K562 (cell line): Measurements from ENCODE around the gene TCIRG1. TPM values are rescaled to one million over a fixed set of nuclear protein-coding genes. Genes with fewer than 3 reads are reported as not detected.
A peak's percentile ranks its signal among the peaks of the same experiment; 100 is the strongest.

Experiments
- CBFB ChIP-seq: sonication (generic); formaldehyde crosslinking; IDR thresholded peaks from 2 replicates; pipeline ENCODE4 v1.4.0; 2020; ENCODE audit warnings: mild to moderate bottlenecking, missing genetic modification reagents
- HDAC1 ChIP-seq, 2 experiments: fragments of 450-650 bp; IDR thresholded peaks; 2 replicates each; pipeline ENCODE4 v1.6.1; 2016 to 2017; ENCODE audit warnings: inconsistent platforms in 1 of 2, mild to moderate bottlenecking in 1 of 2, moderate library complexity in 1 of 2
- HMGN3 ChIP-seq: IDR thresholded peaks from 2 replicates; pipeline ENCODE4 v1.6.1; 2011; ENCODE audit warnings: borderline replicate concordance, low read depth, mild to moderate bottlenecking, mixed read lengths, low read length; ENCODE audit not compliant: insufficient read length; ENCODE audit errors: extremely low read depth
- RBM14 ChIP-seq: fragments of 200-400 bp; formaldehyde crosslinking; IDR thresholded peaks from 2 replicates; pipeline ENCODE4 v1.6.1; 2018; ENCODE audit warnings: low read depth, mild to moderate bottlenecking, low read length, moderate library complexity, borderline replicate concordance; ENCODE audit not compliant: insufficient read depth
- ZNF224 ChIP-seq: sonication (generic); formaldehyde crosslinking; IDR thresholded peaks from 2 replicates; pipeline ENCODE4 v1.8.0; 2022; ENCODE audit warnings: mild to moderate bottlenecking, missing genetic modification reagents
- ZNF695 ChIP-seq: fragments of 450-650 bp; formaldehyde crosslinking; IDR thresholded peaks from 2 replicates; pipeline ENCODE4 v1.4.0; 2020; ENCODE audit warnings: mild to moderate bottlenecking, moderate library complexity
- polyA plus RNA-seq, 8 experiments: library from polyadenylated mRNA; depleted of rRNA in 4 of 8; stranded (reverse) in 5 of 8; unstranded in 3 of 8; fragments of >200 nt; fragmentation: Nextera tagmentation in 2 of 8; fragmentation: Illumina TruSeq in 1 of 8; extraction: Ambion mirVana in 2 of 8; extraction: Trizol in 1 of 8; gene quantifications; 2 replicates each; pipeline versions ENCODE4 v1.2.1 to v1.2.3, GENCODE V29; 2011 to 2014; ENCODE audit warnings: inconsistent platforms in 1 of 8, missing spikeins in 1 of 8
- total RNA-seq, 7 experiments: library from RNA; depleted of rRNA in 6 of 7; stranded (reverse); fragments of >200 nt in 6 of 7; fragmentation: Illumina TruSeq in 2 of 7; extraction: Trizol in 2 of 7; gene quantifications; 2 replicates each; pipeline versions ENCODE4 v1.2.1 to v1.2.3, GENCODE V29; 2011 to 2021; ENCODE audit warnings: low replicate concordance in 1 of 7
- TF ChIP-seq, protein P1 (sequence below): fragments of 450-650 bp; IDR thresholded peaks from 2 replicates; pipeline ENCODE4 v1.6.1; 2017; ENCODE audit warnings: antibody characterized with exemption, mild to moderate bottlenecking
- TF ChIP-seq, protein P2 (sequence below): fragments of 450-650 bp; formaldehyde crosslinking; IDR thresholded peaks from 2 replicates; pipeline ENCODE4 v1.4.0; 2022; ENCODE audit warnings: missing genetic modification characterization
- TF ChIP-seq, protein P3 (sequence below), 2 experiments: fragments of 450-650 bp; IDR thresholded peaks; 2 replicates each; pipeline ENCODE4 v1.6.1; 2016; ENCODE audit warnings: mild to moderate bottlenecking in 2 of 2, borderline replicate concordance in 1 of 2, low read depth in 1 of 2, moderate library complexity in 1 of 2

The TCIRG1 gene
- total and polyA plus RNA-seq, 9 of the 15 experiments (the other 6 are each of a cell fraction or from before 2014, with no cell fraction given): 0.49 to 143 (median 24.4) TPM

DNA sequence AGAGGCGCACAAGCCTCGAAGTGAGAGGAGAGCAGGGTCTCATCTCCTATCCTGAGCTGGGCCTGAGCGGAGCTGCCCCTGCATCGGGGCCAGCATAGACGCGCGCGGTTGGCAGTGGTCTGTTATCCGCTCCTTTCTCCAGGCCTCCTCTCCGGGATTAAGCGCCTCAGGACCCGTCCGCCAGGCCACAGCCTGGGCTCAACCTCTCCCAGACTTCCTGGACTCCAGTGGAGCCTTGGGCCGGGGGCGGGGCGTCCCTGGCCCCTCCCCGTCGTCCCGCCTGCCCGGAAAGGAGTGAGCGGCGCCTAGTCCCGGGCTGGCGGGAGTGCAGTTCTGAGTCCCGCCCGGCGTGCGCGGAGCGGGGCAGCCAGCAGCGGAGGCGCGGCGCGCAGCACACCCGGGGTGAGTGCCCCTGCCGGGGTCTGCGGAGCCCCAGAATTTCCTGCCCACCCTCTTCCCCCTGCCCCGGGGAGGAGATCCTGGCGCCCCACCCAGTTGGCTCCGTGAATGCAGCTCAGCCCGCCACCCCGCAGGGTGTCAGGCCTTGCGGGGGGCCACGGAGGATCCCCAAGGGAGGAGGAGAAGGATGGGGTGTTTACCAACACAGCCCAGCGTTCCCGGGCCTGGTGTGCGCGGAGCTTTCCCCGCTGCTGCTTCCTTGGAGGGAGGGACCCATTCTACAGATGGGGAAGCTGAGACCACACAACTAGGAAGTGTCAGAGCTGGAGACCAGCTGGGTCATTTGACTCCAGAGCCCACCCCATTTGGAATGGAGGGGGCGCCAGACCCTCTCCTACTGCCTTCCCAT is at the start of gene TCIRG1 (continued):
- TF ChIP-seq, protein P1, sequence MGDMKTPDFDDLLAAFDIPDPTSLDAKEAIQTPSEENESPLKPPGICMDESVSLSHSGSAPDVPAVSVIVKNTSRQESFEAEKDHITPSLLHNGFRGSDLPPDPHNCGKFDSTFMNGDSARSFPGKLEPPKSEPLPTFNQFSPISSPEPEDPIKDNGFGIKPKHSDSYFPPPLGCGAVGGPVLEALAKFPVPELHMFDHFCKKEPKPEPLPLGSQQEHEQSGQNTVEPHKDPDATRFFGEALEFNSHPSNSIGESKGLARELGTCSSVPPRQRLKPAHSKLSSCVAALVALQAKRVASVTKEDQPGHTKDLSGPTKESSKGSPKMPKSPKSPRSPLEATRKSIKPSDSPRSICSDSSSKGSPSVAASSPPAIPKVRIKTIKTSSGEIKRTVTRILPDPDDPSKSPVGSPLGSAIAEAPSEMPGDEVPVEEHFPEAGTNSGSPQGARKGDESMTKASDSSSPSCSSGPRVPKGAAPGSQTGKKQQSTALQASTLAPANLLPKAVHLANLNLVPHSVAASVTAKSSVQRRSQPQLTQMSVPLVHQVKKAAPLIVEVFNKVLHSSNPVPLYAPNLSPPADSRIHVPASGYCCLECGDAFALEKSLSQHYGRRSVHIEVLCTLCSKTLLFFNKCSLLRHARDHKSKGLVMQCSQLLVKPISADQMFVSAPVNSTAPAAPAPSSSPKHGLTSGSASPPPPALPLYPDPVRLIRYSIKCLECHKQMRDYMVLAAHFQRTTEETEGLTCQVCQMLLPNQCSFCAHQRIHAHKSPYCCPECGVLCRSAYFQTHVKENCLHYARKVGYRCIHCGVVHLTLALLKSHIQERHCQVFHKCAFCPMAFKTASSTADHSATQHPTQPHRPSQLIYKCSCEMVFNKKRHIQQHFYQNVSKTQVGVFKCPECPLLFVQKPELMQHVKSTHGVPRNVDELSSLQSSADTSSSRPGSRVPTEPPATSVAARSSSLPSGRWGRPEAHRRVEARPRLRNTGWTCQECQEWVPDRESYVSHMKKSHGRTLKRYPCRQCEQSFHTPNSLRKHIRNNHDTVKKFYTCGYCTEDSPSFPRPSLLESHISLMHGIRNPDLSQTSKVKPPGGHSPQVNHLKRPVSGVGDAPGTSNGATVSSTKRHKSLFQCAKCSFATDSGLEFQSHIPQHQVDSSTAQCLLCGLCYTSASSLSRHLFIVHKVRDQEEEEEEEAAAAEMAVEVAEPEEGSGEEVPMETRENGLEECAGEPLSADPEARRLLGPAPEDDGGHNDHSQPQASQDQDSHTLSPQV: 0 out of 2 replicates have a peak, but pooled peaks have one; percentile 52
- TF ChIP-seq, protein P2, sequence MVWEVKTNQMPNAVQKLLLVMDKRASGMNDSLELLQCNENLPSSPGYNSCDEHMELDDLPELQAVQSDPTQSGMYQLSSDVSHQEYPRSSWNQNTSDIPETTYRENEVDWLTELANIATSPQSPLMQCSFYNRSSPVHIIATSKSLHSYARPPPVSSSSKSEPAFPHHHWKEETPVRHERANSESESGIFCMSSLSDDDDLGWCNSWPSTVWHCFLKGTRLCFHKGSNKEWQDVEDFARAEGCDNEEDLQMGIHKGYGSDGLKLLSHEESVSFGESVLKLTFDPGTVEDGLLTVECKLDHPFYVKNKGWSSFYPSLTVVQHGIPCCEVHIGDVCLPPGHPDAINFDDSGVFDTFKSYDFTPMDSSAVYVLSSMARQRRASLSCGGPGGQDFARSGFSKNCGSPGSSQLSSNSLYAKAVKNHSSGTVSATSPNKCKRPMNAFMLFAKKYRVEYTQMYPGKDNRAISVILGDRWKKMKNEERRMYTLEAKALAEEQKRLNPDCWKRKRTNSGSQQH: no peak
- TF ChIP-seq CBFB (CRISPR knock-in tag): no peak
- TF ChIP-seq RBM14: 0 out of 2 replicates have a peak, but pooled peaks have one; percentile 55
- TF ChIP-seq, protein P3, sequence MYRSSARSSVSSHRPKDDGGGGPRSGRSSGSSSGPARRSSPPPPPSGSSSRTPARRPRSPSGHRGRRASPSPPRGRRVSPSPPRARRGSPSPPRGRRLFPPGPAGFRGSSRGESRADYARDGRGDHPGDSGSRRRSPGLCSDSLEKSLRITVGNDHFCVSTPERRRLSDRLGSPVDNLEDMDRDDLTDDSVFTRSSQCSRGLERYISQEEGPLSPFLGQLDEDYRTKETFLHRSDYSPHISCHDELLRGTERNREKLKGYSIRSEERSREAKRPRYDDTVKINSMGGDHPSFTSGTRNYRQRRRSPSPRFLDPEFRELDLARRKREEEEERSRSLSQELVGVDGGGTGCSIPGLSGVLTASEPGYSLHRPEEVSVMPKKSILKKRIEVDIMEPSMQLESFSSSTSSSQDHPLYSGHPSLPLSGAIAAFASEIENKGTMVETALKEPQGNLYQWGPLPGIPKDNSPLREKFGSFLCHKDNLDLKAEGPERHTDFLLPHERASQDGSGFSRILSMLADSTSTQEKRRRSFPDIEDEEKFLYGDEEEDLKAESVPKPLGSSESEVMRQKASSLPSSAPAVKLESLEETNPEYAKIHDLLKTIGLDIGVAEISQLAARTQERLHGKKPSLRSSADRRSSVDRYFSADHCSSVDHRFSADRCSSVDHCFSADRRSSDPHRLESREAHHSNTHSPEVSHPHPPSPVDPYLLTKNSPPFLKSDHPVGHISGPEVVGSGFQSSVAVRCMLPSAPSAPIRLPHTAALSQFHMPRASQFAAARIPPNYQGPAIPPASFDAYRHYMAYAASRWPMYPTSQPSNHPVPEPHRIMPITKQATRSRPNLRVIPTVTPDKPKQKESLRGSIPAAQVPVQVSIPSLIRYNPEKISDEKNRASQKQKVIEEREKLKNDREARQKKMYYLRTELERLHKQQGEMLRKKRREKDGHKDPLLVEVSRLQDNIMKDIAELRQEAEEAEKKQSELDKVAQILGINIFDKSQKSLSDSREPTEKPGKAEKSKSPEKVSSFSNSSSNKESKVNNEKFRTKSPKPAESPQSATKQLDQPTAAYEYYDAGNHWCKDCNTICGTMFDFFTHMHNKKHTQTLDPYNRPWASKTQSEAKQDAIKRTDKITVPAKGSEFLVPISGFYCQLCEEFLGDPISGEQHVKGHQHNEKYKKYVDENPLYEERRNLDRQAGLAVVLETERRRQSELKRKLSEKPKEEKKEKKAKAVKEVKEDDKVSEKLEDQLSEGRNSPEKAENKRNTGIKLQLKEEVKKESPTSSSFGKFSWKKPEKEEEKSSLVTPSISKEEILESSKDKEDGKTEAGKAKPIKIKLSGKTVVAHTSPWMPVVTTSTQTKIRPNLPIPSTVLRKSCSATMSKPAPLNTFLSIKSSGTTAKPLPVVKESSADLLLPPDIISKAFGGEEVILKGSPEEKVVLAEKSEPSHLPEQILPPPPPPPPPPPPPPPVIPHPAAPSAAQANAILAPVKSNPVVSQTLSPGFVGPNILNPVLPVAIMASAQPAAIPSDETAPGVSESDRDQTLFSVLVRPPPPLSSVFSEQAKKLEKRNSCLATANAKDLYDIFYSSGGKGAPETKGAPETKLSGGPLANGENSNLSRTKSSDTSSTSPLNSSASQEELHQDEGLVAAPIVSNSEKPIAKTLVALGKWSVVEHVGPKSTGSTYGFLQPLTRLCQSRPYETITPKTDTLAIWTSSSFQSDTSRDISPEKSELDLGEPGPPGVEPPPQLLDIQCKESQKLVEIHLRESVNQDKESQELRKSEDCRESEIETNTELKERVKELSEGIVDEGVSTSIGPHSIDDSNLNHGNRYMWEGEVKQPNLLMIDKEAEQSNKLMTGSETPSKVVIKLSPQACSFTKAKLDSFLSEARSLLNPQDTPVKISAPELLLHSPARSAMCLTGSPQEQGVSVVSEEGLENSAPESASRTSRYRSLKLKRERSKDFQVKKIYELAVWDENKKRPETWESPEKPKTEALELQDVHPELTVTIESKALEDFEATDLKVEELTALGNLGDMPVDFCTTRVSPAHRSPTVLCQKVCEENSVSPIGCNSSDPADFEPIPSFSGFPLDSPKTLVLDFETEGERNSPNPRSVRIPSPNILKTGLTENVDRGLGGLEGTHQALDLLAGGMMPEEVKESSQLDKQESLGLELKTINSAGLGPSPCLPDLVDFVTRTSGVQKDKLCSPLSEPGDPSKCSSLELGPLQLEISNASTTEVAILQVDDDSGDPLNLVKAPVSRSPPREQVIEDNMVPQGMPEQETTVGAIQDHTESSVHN (IDR thresholded peaks at IDR 0.05; ENCODE audit: borderline replicate concordance in 1 of 2, low read depth in 1 of 2): no peak
- TF ChIP-seq HDAC1 (IDR thresholded peaks at IDR 0.05): peak; percentile 59 to 76; a peak in 2 of 4 replicates
- no peak for TF ChIP-seq ZNF224 (CRISPR knock-in tag)
- TF ChIP-seq ZNF695 (CRISPR knock-in tag): no peak
- TF ChIP-seq HMGN3: peak; percentile 68
